ENCODE results near the gene SELENBP1. TPM values are rescaled to one million over a fixed set of nuclear protein-coding genes. Genes with fewer than 3 reads are reported as not detected.
"Not testable (repeated sequence)": the region's sequence is repeated elsewhere in the genome, so short reads cannot be mapped to it uniquely, and the experiment has no call there.

Gene SELENBP1
- total and polyA plus RNA-seq, 9 donors = 29.6 to 117 (median 65.7) TPM

- DNase-seq = no peak
- Histone ChIP-seq H3K4me3 (no peak overlapping the region), H3K27ac (no peak overlapping the region), H3K36me3 (no peaks in the 10 kb centered on the region), H3K9me3 (no peaks in the 10 kb centered on the region), H3K27me3 (no peaks in the 10 kb centered on the region), H3K4me1 (ENCODE audit: insufficient read depth) (no peaks in the 10 kb centered on the region)
- TF ChIP-seq CTCF (IDR thresholded peaks at IDR 0.05) = no peak
- no peak for TF ChIP-seq POLR2A (IDR thresholded peaks at IDR 0.05)
- TF ChIP-seq EP300 (IDR thresholded peaks at IDR 0.05) = no peak
- intact Hi-C loops (cut with DNase I) = no loop called here
- 88 to 93% (median 89%) methylated on average over 6 of the region's 6 CpGs for WGBS, 3 donors
Measured at GRCh38 chr1:151352021-151352718, 20.3 kb downstream of the SELENBP1 start.

DNA sequence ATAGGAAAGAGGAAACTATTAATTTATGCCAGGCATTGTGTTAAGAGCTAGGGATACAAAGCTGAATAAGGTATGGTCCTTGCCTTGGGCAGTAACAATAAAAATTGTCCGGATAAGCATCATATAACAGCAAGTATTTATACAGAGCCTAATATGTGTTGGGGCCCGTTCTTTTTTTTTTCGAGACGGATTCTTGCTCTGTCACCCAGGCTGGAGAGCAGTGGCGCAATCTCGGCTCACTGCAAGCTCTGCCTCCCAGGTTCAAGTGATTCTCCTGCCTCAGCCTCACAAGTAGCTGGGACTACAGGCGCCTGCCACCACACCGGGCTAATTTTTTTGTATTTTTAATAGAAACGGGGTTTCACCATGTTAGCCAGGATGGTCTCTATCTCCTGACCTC is 22.2 kb downstream of the SELENBP1 start:
- H3K27me3 ChIP-seq; H3K4me3 ChIP-seq; intact Hi-C loops (cut with DNase I); H3K36me3 ChIP-seq; H3K27ac ChIP-seq; H3K4me1 ChIP-seq (ENCODE audit: insufficient read depth); DNase-seq; H3K9me3 ChIP-seq: not testable (repeated sequence)
- WGBS, 3 donors = 95% methylated on average over 9 of the region's 9 CpGs

GRCh38 chr1:151347523-151348246 is 24.8 kb downstream of the SELENBP1 start:
- intact Hi-C loops (cut with DNase I) = loop anchor here in 1 of 4 donors (5.0 kb wide), 1 partner anchor 55 kb away; no protein-coding TSS in a partner anchor
- peak overlapping the region; percentile 44 for H3K4me3 ChIP-seq
- H3K27me3 ChIP-seq = no peaks in the 10 kb centered on the region
- no peak for DNase-seq
- peak overlapping the region in 1 of 2 donors; percentile 84 for H3K27ac ChIP-seq
- WGBS, 3 donors = 28 to 31% (median 29%) methylated on average over 12 of the region's 12 CpGs
- TF ChIP-seq EP300 (IDR thresholded peaks at IDR 0.05) = no peak
- TF ChIP-seq POLR2A (IDR thresholded peaks at IDR 0.05) = no peak
- no peak for TF ChIP-seq CTCF (IDR thresholded peaks at IDR 0.05)
- H3K9me3 ChIP-seq = no peaks in the 10 kb centered on the region
- H3K4me1 ChIP-seq (ENCODE audit: insufficient read depth) = peaks cover 2% of the 10 kb centered on the region
- no peaks in the 10 kb centered on the region for H3K36me3 ChIP-seq

DNA sequence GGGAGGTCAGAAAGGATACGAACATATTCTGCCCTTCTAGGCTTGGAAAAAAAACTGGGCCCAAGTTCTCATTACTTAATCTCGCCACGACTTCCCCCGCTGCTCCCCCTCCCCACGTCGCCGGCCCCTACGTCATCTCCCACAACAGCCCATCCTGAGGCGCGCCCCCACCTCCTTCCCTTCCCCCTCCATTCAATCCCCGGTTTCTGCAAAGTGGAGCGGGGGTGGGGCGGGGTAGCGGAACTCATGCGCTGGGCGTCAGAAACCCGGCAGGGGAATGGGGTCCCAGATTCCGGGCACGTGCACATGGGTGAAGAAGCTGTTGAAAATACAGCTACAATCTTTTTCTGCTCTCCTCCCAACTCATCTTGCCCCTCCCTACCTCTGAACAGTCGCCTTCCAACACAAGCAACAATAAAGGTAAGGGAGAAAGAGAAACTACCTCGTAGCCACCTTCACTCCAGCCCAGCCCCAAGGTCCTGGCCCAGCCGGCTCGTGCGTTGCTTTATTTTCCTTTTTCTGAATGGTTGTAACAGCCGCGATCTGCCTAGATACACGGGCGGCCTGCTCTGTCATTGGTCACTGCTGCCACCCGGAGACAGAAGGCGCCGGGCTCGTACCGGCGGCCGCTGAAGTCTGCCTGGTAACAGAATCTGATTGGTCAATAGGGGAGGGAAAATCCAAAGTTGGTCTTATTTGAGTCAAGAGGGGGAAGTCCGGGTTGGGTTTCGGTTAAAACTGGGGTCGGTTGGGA is 25.6 kb downstream of the SELENBP1 start, which contains the start of gene RFX5:
Gene RFX5, minus strand, starts transcription at position 484 of the 754 bp plus-strand sequence. CDS start 932 bp downstream, outside the sequence.
- Histone ChIP-seq H3K27me3 (no peaks in the 10 kb centered on the region), H3K4me1 (ENCODE audit: insufficient read depth) (peaks cover 2% of the 10 kb centered on the region), H3K4me3 (peak within 1 kb of the TSS; percentile 44), H3K9me3 (no peaks in the 10 kb centered on the region), H3K27ac (peak within 1 kb of the TSS; percentile 30 to 84), H3K36me3 (no peaks in the 10 kb centered on the region)
- peak; percentile 68 for TF ChIP-seq POLR2A (IDR thresholded peaks at IDR 0.05)
- peak in 2 of 3 donors; percentile 15 to 20 for TF ChIP-seq CTCF (IDR thresholded peaks at IDR 0.05)
- TF ChIP-seq EP300 (IDR thresholded peaks at IDR 0.05) = no peak
- DNase-seq = peak; percentile 87 to 93 (median 87)
- WGBS, 3 donors = 0 to 1% (median 1%) methylated on average over 38 of the region's 38 CpGs
- intact Hi-C loops (cut with DNase I) = loop anchor here in 1 of 4 donors (5.0 kb wide), 1 partner anchor 55 kb away; no protein-coding TSS in a partner anchor

Measured in ovary (tissue), 9 donors.